Right atrium auricular region (tissue), 2 donors: ENCODE measurements around the gene ZBTB46. TPM values are rescaled to one million over a fixed set of nuclear protein-coding genes. Genes with fewer than 3 reads are reported as not detected.

Experiments
- DNase-seq: peaks from one replicate; pipeline ENCODE4 v3.0.0-alpha.2; 2019; ENCODE audit warnings: low spot score
- H3K27ac ChIP-seq, 2 donors: fragments of 200-600 bp; sonication (generic); 1 replicate in 1 of 2; 2 replicates in 1 of 2; pipeline ENCODE4 v1.5.1; 2016 to 2019
- H3K27me3 ChIP-seq, 2 donors: fragments of 200-600 bp; sonication (generic); one replicate each; pipeline versions ENCODE4 v1.5.1 to v1.6.0; 2017 to 2019
- H3K36me3 ChIP-seq: fragments of 200-600 bp; sonication (generic); one replicate; pipeline ENCODE4 v1.5.1; 2016
- H3K4me1 ChIP-seq, 2 donors: fragments of 200-600 bp; sonication (generic); one replicate each; pipeline versions ENCODE4 v1.5.1 to v1.6.0; 2017 to 2019
- H3K4me3 ChIP-seq, 2 donors: fragments of 200-600 bp; sonication (generic); 1 replicate in 1 of 2; 2 replicates in 1 of 2; pipeline ENCODE4 v1.5.1; 2017 to 2019; ENCODE audit warnings: mild to moderate bottlenecking in 1 of 2, moderate library complexity in 1 of 2
- H3K9me3 ChIP-seq, 2 donors: fragments of 200-600 bp; sonication (generic); one replicate each; pipeline ENCODE4 v1.5.1; 2019
- CTCF ChIP-seq, 2 donors: fragments of 200-600 bp; sonication (generic); IDR thresholded peaks; one replicate each; pipeline ENCODE4 v1.5.1; 2019; ENCODE audit warnings: antibody characterized with exemption in 2 of 2
- total RNA-seq, 2 donors: library from RNA; depleted of rRNA; stranded (reverse); fragments of >200 nt; gene quantifications; one replicate each; pipeline ENCODE4 v1.1.0, GENCODE V29; 2016

Gene ZBTB46
- total RNA-seq, 2 donors from 2014 or later, result 12.2 to 17.8 TPM

- no peak for TF ChIP-seq CTCF (IDR thresholded peaks at IDR 0.05)
- H3K4me1 ChIP-seq, result peaks cover 0 to 29% of the 10 kb centered on the region in 2 donors
- DNase-seq, result no peak
- H3K9me3 ChIP-seq, result no peaks in the 10 kb centered on the region
- H3K27ac ChIP-seq, result no peak overlapping the region
- H3K27me3 ChIP-seq, result no peaks in the 10 kb centered on the region
- peaks cover 27% of the 10 kb centered on the region for H3K36me3 ChIP-seq
- no peak overlapping the region for H3K4me3 ChIP-seq
These were observed 125.6 kb downstream of the ZBTB46 start for GRCh38 chr20:63705232-63706026.

- Histone ChIP-seq H3K4me3 (no peak overlapping the region), H3K9me3 (no peaks in the 10 kb centered on the region), H3K36me3 (peaks cover 27% of the 10 kb centered on the region), H3K4me1 (peaks cover 0 to 32% of the 10 kb centered on the region in 2 donors), H3K27me3 (no peaks in the 10 kb centered on the region), H3K27ac (no peak overlapping the region)
- no peak for TF ChIP-seq CTCF (IDR thresholded peaks at IDR 0.05)
- no peak for DNase-seq
These were observed 126.3 kb downstream of the ZBTB46 start for GRCh38 chr20:63704749-63705117.

GRCh38 chr20:63703976-63704748 lies 126.9 kb downstream of the ZBTB46 start:
- Histone ChIP-seq H3K27me3 (no peaks in the 10 kb centered on the region), H3K4me3 (no peak overlapping the region), H3K36me3 (peaks cover 27% of the 10 kb centered on the region), H3K9me3 (no peaks in the 10 kb centered on the region), H3K27ac (no peak overlapping the region), H3K4me1 (peaks cover 0 to 33% of the 10 kb centered on the region in 2 donors)
- DNase-seq, result no peak
- no peak for TF ChIP-seq CTCF (IDR thresholded peaks at IDR 0.05)

GRCh38 chr20:63703471-63703975 lies 127.5 kb downstream of the ZBTB46 start:
- no peak for TF ChIP-seq CTCF (IDR thresholded peaks at IDR 0.05)
- no peak for DNase-seq
- Histone ChIP-seq H3K36me3 (peaks cover 27% of the 10 kb centered on the region), H3K9me3 (no peaks in the 10 kb centered on the region), H3K4me3 (no peak overlapping the region), H3K27ac (no peak overlapping the region), H3K4me1 (peaks cover 0 to 33% of the 10 kb centered on the region in 2 donors), H3K27me3 (no peaks in the 10 kb centered on the region)

GRCh38 chr20:63702751-63703470 lies 128.2 kb downstream of the ZBTB46 start:
- peaks cover 0 to 36% of the 10 kb centered on the region in 2 donors for H3K4me1 ChIP-seq
- H3K27me3 ChIP-seq, result no peaks in the 10 kb centered on the region
- no peak for DNase-seq
- no peak for TF ChIP-seq CTCF (IDR thresholded peaks at IDR 0.05)
- no peak overlapping the region for H3K4me3 ChIP-seq
- no peak overlapping the region for H3K27ac ChIP-seq
- H3K9me3 ChIP-seq, result no peaks in the 10 kb centered on the region
- peaks cover 27% of the 10 kb centered on the region for H3K36me3 ChIP-seq
